PC-9 (cell line): ENCODE results near the gene A4GALT. TPM values are rescaled to one million over a fixed set of nuclear protein-coding genes. Genes with fewer than 3 reads are reported as not detected.
"Not testable (repeated sequence)": the region's sequence is repeated elsewhere in the genome, so short reads cannot be mapped to it uniquely, and the experiment has no call there.

Source experiments
- BruUV-seq: library from RNA; stranded (reverse); fragments of 400-500 nt; replicated peaks from 2 replicates; lab custom pipeline; 2021; lab: Mats Ljungman, UMichigan
- CTCF ChIA-PET: fragments of 300-600 bp; sonication (Branson Sonifier 250); formaldehyde crosslinking; loops from one replicate; lab custom pipeline; 2022; ENCODE audit warnings: antibody characterized with exemption; lab: Charles Lee
- POLR2A ChIA-PET: fragments of 300-600 bp; sonication (Branson Sonifier 250); formaldehyde crosslinking; loops from one replicate; lab custom pipeline; 2022; ENCODE audit warnings: antibody characterized with exemption; ENCODE audit not compliant: unreplicated experiment; lab: Charles Lee
- DNase-seq, 2 experiments: peaks; one replicate each; pipeline versions ENCODE4 v3.0.0 to v3.0.0-alpha.2; 2015 to 2022; ENCODE audit warnings: mixed read lengths in 1 of 2
- H2AFZ ChIP-seq: fragments of 200-600 bp; sonication (generic); 2 replicates; pipeline ENCODE4 v1.8.1; 2017; ENCODE audit warnings: antibody characterized with exemption
- H3F3A ChIP-seq: fragments of 200-600 bp; sonication (generic); 2 replicates; pipeline ENCODE4 v1.8.1; 2017; ENCODE audit warnings: antibody characterized with exemption, mild to moderate bottlenecking, low read depth; ENCODE audit not compliant: insufficient read depth
- H3K27ac ChIP-seq: fragments of 200-600 bp; sonication (generic); 2 replicates; pipeline ENCODE4 v1.6.1; 2016; ENCODE audit warnings: mixed run types
- H3K27me3 ChIP-seq: fragments of 200-600 bp; sonication (generic); 2 replicates; pipeline ENCODE4 v1.6.1; 2016; ENCODE audit warnings: low read depth, mixed run types; ENCODE audit not compliant: insufficient read depth
- H3K36me3 ChIP-seq: fragments of 200-600 bp; sonication (generic); 2 replicates; pipeline ENCODE4 v1.6.1; 2016; ENCODE audit warnings: low read depth, mixed run types
- H3K4me1 ChIP-seq: fragments of 200-600 bp; sonication (generic); replicated peaks from 2 replicates; pipeline ENCODE4 v1.6.1; 2016; ENCODE audit warnings: mixed run types; ENCODE audit not compliant: insufficient read depth
- H3K4me2 ChIP-seq: fragments of 200-600 bp; sonication (generic); 2 replicates; pipeline ENCODE4 v1.6.1; 2017; ENCODE audit warnings: mixed run types
- H3K4me3 ChIP-seq: fragments of 200-600 bp; sonication (generic); 2 replicates; pipeline ENCODE4 v1.6.1; 2016; ENCODE audit warnings: mixed run types
- H3K79me2 ChIP-seq: fragments of 200-600 bp; sonication (generic); 2 replicates; pipeline ENCODE4 v1.6.1; 2017; ENCODE audit warnings: low read depth, mixed run types
- H3K9me2 ChIP-seq: fragments of 200-600 bp; sonication (generic); 2 replicates; pipeline ENCODE4 v1.8.1; 2017; ENCODE audit warnings: mild to moderate bottlenecking; ENCODE audit not compliant: insufficient read depth
- H3K9me3 ChIP-seq: fragments of 200-600 bp; sonication (generic); 2 replicates; pipeline ENCODE4 v1.8.1; 2016; ENCODE audit warnings: low read depth; ENCODE audit not compliant: insufficient read depth
- H4K20me1 ChIP-seq: fragments of 200-600 bp; sonication (generic); 2 replicates; pipeline ENCODE4 v1.8.1; 2017; ENCODE audit not compliant: insufficient read depth
- CTCF ChIP-seq: fragments of 200-600 bp; sonication (generic); conservative IDR thresholded peaks from 2 replicates; pipeline ENCODE4 v1.6.1; 2017; ENCODE audit warnings: mixed run types, antibody characterized with exemption, mild to moderate bottlenecking, moderate library complexity
- EZH2 ChIP-seq: fragments of 200-600 bp; sonication (generic); IDR thresholded peaks from 2 replicates; pipeline ENCODE4 v1.8.0; 2017; ENCODE audit warnings: antibody characterized with exemption, low read depth
- intact Hi-C: fragments of 100-400 bp; cut with micrococcal nuclease; formaldehyde crosslinking; loops from one replicate; pipeline ENCODE4 v1.10.0; 2022; ENCODE audit not compliant: unreplicated experiment
- total RNA-seq: library from RNA; stranded (reverse); gene quantifications from 2 replicates; pipeline ENCODE4 v1.2.3, GENCODE V29; 2021

Gene A4GALT
- total RNA-seq, 1 experiment from 2014 or later, result 17.1 TPM

DNA sequence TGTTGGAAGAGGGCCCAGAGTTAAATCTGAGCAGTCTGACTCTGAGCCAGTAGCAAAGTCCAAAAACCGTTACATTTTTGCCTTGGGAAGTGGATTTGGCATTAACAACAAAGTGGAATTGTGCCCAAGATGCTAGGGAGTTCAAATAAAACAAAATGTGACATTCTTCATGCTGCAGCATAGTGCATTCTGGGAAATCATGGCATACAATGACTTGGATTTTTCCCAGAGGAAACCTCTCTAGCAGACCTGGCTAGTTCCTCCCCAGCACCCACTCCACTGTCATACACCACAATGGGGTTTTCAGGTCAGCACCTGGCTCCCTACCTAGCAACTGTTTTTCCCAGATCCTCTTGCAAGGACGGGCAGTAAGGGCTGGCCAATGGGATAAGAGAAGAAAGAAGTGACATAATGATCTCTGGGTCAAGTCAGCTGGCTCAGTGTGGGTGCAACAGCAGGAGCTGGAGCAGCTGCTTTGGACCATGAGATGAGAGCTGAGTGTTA, 46.7 kb downstream of the A4GALT start:
- POLR2A ChIA-PET, result no interaction called here
- intact Hi-C loops, result no loop called here
- Histone ChIP-seq H4K20me1 (no peaks in the 10 kb centered on the region), H3K36me3 (no peaks in the 10 kb centered on the region), H3F3A (peaks cover 23% of the 10 kb centered on the region; the same call in 1 of the 2 replicates), H3K27me3 (no peaks in the 10 kb centered on the region), H3K4me3 (no peak overlapping the region), H2AFZ (no peak overlapping the region), H3K4me1 (peaks cover 6% of the 10 kb centered on the region; the same call in 1 of the 2 replicates), H3K27ac (no peak overlapping the region), H3K4me2 (no peak overlapping the region), H3K9me3 (peaks cover 6% of the 10 kb centered on the region; the same call in 1 of the 2 replicates), H3K79me2 (no peaks in the 10 kb centered on the region), H3K9me2 (no peaks in the 10 kb centered on the region)
- no peak for DNase-seq
- CTCF ChIA-PET, result no interaction called here
- BruUV-seq, result no TSS peak
- no peak for TF ChIP-seq CTCF
- no peak for TF ChIP-seq EZH2

- H3K27ac ChIP-seq, CTCF ChIA-PET, H3K79me2 ChIP-seq, H3K4me3 ChIP-seq, DNase-seq, H3K4me1 ChIP-seq, intact Hi-C loops, POLR2A ChIA-PET, H3K9me3 ChIP-seq, H2AFZ ChIP-seq, H3K36me3 ChIP-seq, H3K9me2 ChIP-seq, H4K20me1 ChIP-seq, BruUV-seq, H3K27me3 ChIP-seq, H3K4me2 ChIP-seq: not testable (repeated sequence)
- peaks cover 23% of the 10 kb centered on the region; the same call in 1 of the 2 replicates for H3F3A ChIP-seq
Measured at GRCh38 chr22:42673071-42673470, 47.6 kb downstream of the A4GALT start.

GRCh38 chr22:42670921-42671709, 49.6 kb downstream of the A4GALT start:
- H3K9me3 ChIP-seq, result no peaks in the 10 kb centered on the region
- no peak overlapping the region for H3K4me3 ChIP-seq
- CTCF ChIA-PET, result no interaction called here
- no peaks in the 10 kb centered on the region for H3K36me3 ChIP-seq
- peaks cover 12% of the 10 kb centered on the region; the same call in 1 of the 2 replicates for H3F3A ChIP-seq
- no peak for DNase-seq
- no peak for TF ChIP-seq EZH2
- no peak for TF ChIP-seq CTCF
- H3K9me2 ChIP-seq, result no peaks in the 10 kb centered on the region
- no peak overlapping the region for H2AFZ ChIP-seq
- no peak overlapping the region for H3K4me2 ChIP-seq
- no peaks in the 10 kb centered on the region for H4K20me1 ChIP-seq
- no peak overlapping the region for H3K27ac ChIP-seq
- intact Hi-C loops, result no loop called here
- H3K79me2 ChIP-seq, result no peaks in the 10 kb centered on the region
- POLR2A ChIA-PET, result no interaction called here
- no peaks in the 10 kb centered on the region for H3K4me1 ChIP-seq
- BruUV-seq, result no TSS peak
- H3K27me3 ChIP-seq, result no peaks in the 10 kb centered on the region
